Endothelial cell of umbilical vein (primary cell): ENCODE measurements around the gene LCN15.

Experiments used
- CTCF ChIP-seq, 2 donors: IDR thresholded peaks; 1 replicate in 1 of 2; 2 replicates in 1 of 2; pipeline ENCODE4 v1.5.1; 2011; ENCODE audit warnings: low read length in 2 of 2, mild to moderate bottlenecking in 2 of 2, moderate library complexity in 2 of 2, control low read depth in 1 of 2, inconsistent platforms in 1 of 2, low read depth in 1 of 2; ENCODE audit not compliant: insufficient read depth in 1 of 2; ENCODE audit errors: extremely low read depth in 1 of 2
- EZH2 ChIP-seq: IDR thresholded peaks from 2 replicates; pipeline ENCODE4 v1.6.1; 2012; ENCODE audit warnings: borderline replicate concordance, low read depth, mild to moderate bottlenecking, moderate library complexity, low read length, inconsistent platforms; ENCODE audit not compliant: severe bottlenecking

- no peak for TF ChIP-seq CTCF (IDR thresholded peaks at IDR 0.05; ENCODE audit: extremely low read depth in 1 of 2, insufficient read depth in 1 of 2, low read depth in 1 of 2, low read length in 2 of 2)
- no peak for TF ChIP-seq EZH2
Observed at GRCh38 chr9:136712690-136713544, 51.4 kb downstream of the LCN15 start.
